Smooth muscle cell (in vitro differentiated cells): Measurements from ENCODE around the gene THRAP3. TPM values are rescaled to one million over a fixed set of nuclear protein-coding genes. Genes with fewer than 3 reads are reported as not detected.
A peak's percentile ranks its signal among the peaks of the same experiment; 100 is the strongest.
"Not testable (repeated sequence)": the region's sequence is repeated elsewhere in the genome, so short reads cannot be mapped to it uniquely, and the experiment has no call there.

Experiments
- DNase-seq: peaks from one replicate; lab custom pipeline; 2025; ENCODE audit not compliant: unreplicated experiment; lab: John Stamatoyannopoulos, UW
- H2AFZ ChIP-seq: fragments of 200-600 bp; sonication (generic); 2 replicates; pipeline ENCODE4 v1.6.0; 2016; ENCODE audit warnings: antibody characterized with exemption, low read depth, mild to moderate bottlenecking
- H3F3A ChIP-seq: fragments of 200-600 bp; sonication (generic); 2 replicates; pipeline ENCODE4 v1.6.0; 2017; ENCODE audit warnings: antibody characterized with exemption, low read depth
- H3K27ac ChIP-seq: fragments of 200-600 bp; sonication (generic); 2 replicates; pipeline ENCODE4 v1.5.1; 2016; ENCODE audit warnings: low read depth, mild to moderate bottlenecking
- H3K27me3 ChIP-seq: fragments of 200-600 bp; sonication (generic); 2 replicates; pipeline ENCODE4 v1.6.1; 2016; ENCODE audit warnings: low read depth, mild to moderate bottlenecking
- H3K36me3 ChIP-seq: fragments of 200-600 bp; sonication (generic); 2 replicates; pipeline ENCODE4 v1.5.1; 2016; ENCODE audit warnings: low read depth
- H3K4me1 ChIP-seq: fragments of 200-600 bp; sonication (generic); 2 replicates; pipeline ENCODE4 v1.5.1; 2016; ENCODE audit warnings: low read depth
- H3K4me2 ChIP-seq: fragments of 200-600 bp; sonication (generic); 2 replicates; pipeline ENCODE4 v1.6.0; 2016; ENCODE audit warnings: mild to moderate bottlenecking
- H3K4me3 ChIP-seq: fragments of 200-600 bp; sonication (generic); 2 replicates; pipeline ENCODE4 v1.5.1; 2016; ENCODE audit warnings: mild to moderate bottlenecking
- H3K79me2 ChIP-seq: fragments of 200-600 bp; sonication (generic); 2 replicates; pipeline ENCODE4 v1.6.0; 2016; ENCODE audit warnings: low read depth, mild to moderate bottlenecking
- H3K9ac ChIP-seq: fragments of 200-600 bp; sonication (generic); 2 replicates; pipeline ENCODE4 v1.6.0; 2016; ENCODE audit warnings: low read depth
- H3K9me3 ChIP-seq: fragments of 200-600 bp; sonication (generic); replicated peaks from 2 replicates; pipeline ENCODE4 v1.5.1; 2016; ENCODE audit warnings: low read depth
- H4K20me1 ChIP-seq: fragments of 200-600 bp; sonication (generic); 2 replicates; pipeline ENCODE4 v1.6.0; 2016; ENCODE audit warnings: low read depth
- WGBS: methylation state at CpG from one replicate; pipeline ENCODE4 v1.1.7; 2016; ENCODE audit warnings: low lambda C conversion rate; 5-methylcytosine and 5-hydroxymethylcytosine counted together
- polyA plus RNA-seq: library from polyadenylated mRNA; unstranded; fragments of >200 nt; fragmentation: Nextera tagmentation; extraction: Ambion mirVana; gene quantifications from 2 replicates; pipeline ENCODE4 v1.2.1, GENCODE V29; 2016
- total RNA-seq: library from RNA; depleted of rRNA; stranded (reverse); fragments of >200 nt; gene quantifications from 2 replicates; pipeline ENCODE4 v1.2.3, GENCODE V29; 2014
- TF ChIP-seq, protein P1 (sequence below): fragments of 200-600 bp; sonication (generic); IDR thresholded peaks from 2 replicates; pipeline ENCODE4 v1.5.1; 2017; ENCODE audit warnings: borderline replicate concordance, mild to moderate bottlenecking, antibody characterized with exemption; ENCODE audit not compliant: insufficient read depth, poor library complexity, severe bottlenecking

Gene THRAP3
- total and polyA plus RNA-seq, 2 experiments from 2014 or later: 45.1 to 60.5 TPM

DNA sequence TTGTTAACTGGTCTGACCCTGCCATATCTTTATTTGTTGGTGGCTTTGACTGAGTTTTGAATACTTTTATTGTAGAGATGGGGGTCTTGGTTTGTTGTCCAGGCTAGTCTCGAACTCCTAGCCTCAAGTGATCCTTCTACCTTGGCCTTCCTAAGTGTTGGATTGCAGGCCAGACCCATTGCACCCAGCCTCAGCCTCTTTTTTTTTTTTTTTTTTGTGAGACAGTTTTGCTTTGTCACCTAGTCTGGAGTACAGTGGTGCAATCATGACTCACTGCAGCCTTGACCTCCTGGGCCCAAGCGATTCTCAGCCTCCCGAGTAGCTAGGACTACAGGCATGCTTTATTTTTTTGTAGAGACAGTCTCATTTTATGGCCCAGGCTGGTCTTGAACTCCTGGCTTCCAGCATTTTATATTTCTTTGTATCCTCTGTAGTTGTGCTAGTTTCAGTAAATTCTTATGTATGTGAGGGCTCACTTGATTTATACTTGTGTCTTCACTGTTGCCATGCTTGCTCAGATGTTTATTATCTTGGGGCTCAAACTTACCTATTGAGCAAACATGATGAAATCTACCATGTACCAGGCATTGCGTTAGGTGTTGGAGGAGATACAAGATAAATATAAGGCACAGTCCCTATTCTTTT lies 24.1 kb downstream of the THRAP3 start:
- no peak overlapping the region for H3K4me3 ChIP-seq
- H3K36me3 ChIP-seq: no peaks in the 10 kb centered on the region
- peak overlapping the region; percentile 88 for H3K27ac ChIP-seq
- peaks cover 95% of the 10 kb centered on the region for H3K79me2 ChIP-seq
- no peak overlapping the region for H2AFZ ChIP-seq
- WGBS: 41% methylated on average over 4 of the region's 4 CpGs
- H3F3A ChIP-seq: peaks cover 29% of the 10 kb centered on the region
- TF ChIP-seq, protein P1, sequence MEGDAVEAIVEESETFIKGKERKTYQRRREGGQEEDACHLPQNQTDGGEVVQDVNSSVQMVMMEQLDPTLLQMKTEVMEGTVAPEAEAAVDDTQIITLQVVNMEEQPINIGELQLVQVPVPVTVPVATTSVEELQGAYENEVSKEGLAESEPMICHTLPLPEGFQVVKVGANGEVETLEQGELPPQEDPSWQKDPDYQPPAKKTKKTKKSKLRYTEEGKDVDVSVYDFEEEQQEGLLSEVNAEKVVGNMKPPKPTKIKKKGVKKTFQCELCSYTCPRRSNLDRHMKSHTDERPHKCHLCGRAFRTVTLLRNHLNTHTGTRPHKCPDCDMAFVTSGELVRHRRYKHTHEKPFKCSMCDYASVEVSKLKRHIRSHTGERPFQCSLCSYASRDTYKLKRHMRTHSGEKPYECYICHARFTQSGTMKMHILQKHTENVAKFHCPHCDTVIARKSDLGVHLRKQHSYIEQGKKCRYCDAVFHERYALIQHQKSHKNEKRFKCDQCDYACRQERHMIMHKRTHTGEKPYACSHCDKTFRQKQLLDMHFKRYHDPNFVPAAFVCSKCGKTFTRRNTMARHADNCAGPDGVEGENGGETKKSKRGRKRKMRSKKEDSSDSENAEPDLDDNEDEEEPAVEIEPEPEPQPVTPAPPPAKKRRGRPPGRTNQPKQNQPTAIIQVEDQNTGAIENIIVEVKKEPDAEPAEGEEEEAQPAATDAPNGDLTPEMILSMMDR: no peak
- H3K9ac ChIP-seq: peak overlapping the region; percentile 32
- no peak for DNase-seq
- no peaks in the 10 kb centered on the region for H3K27me3 ChIP-seq
- no peaks in the 10 kb centered on the region for H3K9me3 ChIP-seq
- H3K4me2 ChIP-seq: no peak overlapping the region
- peaks cover 4% of the 10 kb centered on the region for H3K4me1 ChIP-seq
- peaks cover 96% of the 10 kb centered on the region for H4K20me1 ChIP-seq

DNA sequence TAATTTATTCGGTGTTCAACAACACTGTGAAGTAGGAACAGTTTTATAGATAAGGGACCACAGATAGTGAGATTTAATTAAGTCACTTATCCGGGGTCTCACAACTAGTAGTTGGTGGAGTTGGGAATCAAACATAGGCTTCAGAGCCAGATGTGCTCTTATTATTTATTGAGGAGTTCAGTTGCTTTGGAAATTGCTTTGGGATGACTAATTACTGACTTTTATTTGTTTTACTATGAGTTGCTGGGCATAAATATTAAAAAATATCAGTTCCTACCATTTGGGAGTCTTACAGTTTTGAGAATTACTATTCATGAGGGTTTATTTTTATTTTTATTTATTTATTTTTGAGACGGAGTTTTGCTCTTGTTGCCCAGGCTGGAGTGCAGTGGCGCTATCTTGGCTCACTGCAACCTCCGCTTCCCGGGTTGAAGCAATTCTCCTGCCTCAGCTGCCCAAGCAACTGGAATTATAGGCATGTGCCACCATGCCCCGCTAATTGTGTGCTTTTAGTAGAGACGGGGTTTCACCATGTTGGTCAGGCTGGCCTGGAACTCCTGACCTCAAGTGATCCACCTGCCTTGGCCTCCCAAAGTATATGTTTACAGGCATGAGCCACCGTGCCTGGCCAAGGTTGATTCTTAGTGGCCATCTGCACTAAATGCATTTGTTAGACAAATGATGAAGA lies 27.7 kb downstream of the THRAP3 start:
- Histone ChIP-seq H3K4me1 (peaks cover 9% of the 10 kb centered on the region), H2AFZ (no peak overlapping the region), H3K9ac (no peak overlapping the region), H3F3A (peaks cover 40% of the 10 kb centered on the region), H3K27me3 (no peaks in the 10 kb centered on the region), H3K9me3 (no peaks in the 10 kb centered on the region), H3K4me3 (no peak overlapping the region), H3K4me2 (no peak overlapping the region), H4K20me1 (peaks cover 100% of the 10 kb centered on the region), H3K27ac (peak overlapping the region; percentile 61), H3K36me3 (no peaks in the 10 kb centered on the region), H3K79me2 (peaks cover 98% of the 10 kb centered on the region)
- TF ChIP-seq, protein P1: no peak
- DNase-seq: no peak
- WGBS: 92% methylated on average over 9 of the region's 9 CpGs

DNA sequence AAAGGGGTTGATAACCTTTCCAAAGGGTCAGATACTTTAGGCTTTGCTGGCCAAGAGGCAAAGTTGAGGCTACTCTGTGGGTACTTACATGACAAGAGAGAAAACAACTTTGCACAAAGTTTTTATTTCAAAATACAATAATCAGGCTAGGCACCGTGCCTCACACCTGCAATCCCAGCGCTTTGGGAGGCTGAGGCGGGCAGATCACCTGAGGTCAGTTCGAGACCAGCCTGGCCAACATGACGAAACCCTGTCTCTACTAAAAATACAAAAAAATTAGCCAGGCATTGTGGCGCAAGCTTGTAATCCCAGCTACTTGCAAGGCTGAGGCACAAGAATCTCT lies 28.2 kb downstream of the THRAP3 start:
- peaks cover 38% of the 10 kb centered on the region for H3F3A ChIP-seq
- H3K9me3 ChIP-seq, H3K4me3 ChIP-seq, H3K36me3 ChIP-seq, H2AFZ ChIP-seq, H3K27me3 ChIP-seq, DNase-seq, H3K4me2 ChIP-seq, H3K9ac ChIP-seq, H3K4me1 ChIP-seq: not testable (repeated sequence)
- peak overlapping the region; percentile 61 for H3K27ac ChIP-seq
- WGBS: 95% methylated on average over 6 of the region's 6 CpGs
- H4K20me1 ChIP-seq: peaks cover 100% of the 10 kb centered on the region
- peaks cover 98% of the 10 kb centered on the region for H3K79me2 ChIP-seq

DNA sequence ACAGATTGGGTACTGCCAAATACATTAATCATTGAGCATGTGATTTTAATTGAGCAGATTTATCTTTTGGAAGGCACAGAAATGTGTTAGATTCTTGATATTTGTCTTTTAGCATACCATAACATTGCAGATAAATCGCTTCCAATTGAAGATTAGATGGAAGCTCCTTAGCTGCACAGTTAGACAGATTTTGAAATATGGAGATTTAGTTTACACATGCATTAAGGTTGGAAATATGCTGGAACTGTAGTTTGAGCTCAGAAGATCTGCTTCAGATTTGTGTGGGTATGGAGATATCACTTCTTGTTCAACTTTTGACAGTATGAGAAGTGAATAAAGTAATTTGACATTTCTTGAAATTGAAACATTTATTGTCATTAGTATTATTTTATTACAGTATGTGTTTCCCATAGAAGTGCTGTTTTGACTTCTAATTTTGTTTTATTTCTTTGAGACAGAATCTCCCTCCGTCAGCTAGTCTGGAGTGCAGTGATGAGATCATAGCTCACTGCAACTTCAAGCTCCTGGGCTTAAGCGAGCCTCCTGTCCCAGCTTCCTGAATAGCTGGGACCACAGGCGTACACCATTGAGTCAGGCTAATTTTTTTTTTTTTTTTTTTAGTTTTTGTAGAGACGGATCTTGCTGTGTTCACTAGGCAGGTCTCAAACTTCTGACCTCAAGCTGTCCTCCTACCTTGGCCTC lies 29.1 kb downstream of the THRAP3 start:
- Histone ChIP-seq H3K9me3 (no peaks in the 10 kb centered on the region), H3K79me2 (peaks cover 99% of the 10 kb centered on the region), H3K4me2 (peak overlapping the region; percentile 51), H3K9ac (peak overlapping the region; percentile 2), H3K4me3 (no peak overlapping the region), H3K36me3 (no peaks in the 10 kb centered on the region), H3K27ac (peak overlapping the region; percentile 76), H3F3A (peaks cover 34% of the 10 kb centered on the region), H4K20me1 (peaks cover 100% of the 10 kb centered on the region), H2AFZ (no peak overlapping the region), H3K4me1 (peaks cover 9% of the 10 kb centered on the region), H3K27me3 (no peaks in the 10 kb centered on the region)
- no peak for DNase-seq
- TF ChIP-seq, protein P1: no peak
- WGBS: 29% methylated on average over 5 of the region's 5 CpGs
